Panc1 (cell line): ENCODE measurements around the gene BAHCC1. TPM values are rescaled to one million over a fixed set of nuclear protein-coding genes. Genes with fewer than 3 reads are reported as not detected.
A peak's percentile ranks its signal among the peaks of the same experiment; 100 is the strongest.

ENCODE experiments used
- ATAC-seq: fragments of 200-7000 bp; cut with Tn5 transposase; 2 replicates; pipeline ENCODE4 v1.9.1; 2020; ENCODE audit warnings: mild to moderate bottlenecking, moderate library complexity
- BruUV-seq: library from RNA; stranded (reverse); fragments of 400-500 nt; replicated peaks from 2 replicates; lab custom pipeline; 2021; lab: Mats Ljungman, UMichigan
- CTCF ChIA-PET: fragments of 300-600 bp; sonication (Branson Sonifier 250); formaldehyde crosslinking; loops from one replicate; lab custom pipeline; 2022; ENCODE audit warnings: antibody characterized with exemption; lab: Charles Lee
- POLR2A ChIA-PET: fragments of 300-600 bp; sonication (Branson Sonifier 250); formaldehyde crosslinking; loops from one replicate; lab custom pipeline; 2022; ENCODE audit warnings: antibody characterized with exemption; lab: Charles Lee
- DNase-seq: peaks from one replicate; pipeline ENCODE4 v3.0.0-alpha.2; 2010; ENCODE audit warnings: low read depth, low spot score
- H3K27ac ChIP-seq: 2 replicates; pipeline ENCODE4 v1.5.1; 2011; ENCODE audit warnings: mild to moderate bottlenecking, low read length, inconsistent platforms
- H3K27me3 ChIP-seq: fragments of 200-500 bp; sonication (Bioruptor generic); 2 replicates; pipeline ENCODE4 v1.6.0; 2014; ENCODE audit warnings: low read length, inconsistent platforms; ENCODE audit not compliant: control insufficient read depth, insufficient read depth
- H3K36me3 ChIP-seq: fragments of 200-500 bp; sonication (Bioruptor generic); 2 replicates; pipeline ENCODE4 v1.5.1; 2014; ENCODE audit warnings: inconsistent platforms, mild to moderate bottlenecking, low read length, moderate library complexity; ENCODE audit not compliant: control insufficient read depth, insufficient read depth
- H3K4me1 ChIP-seq: 2 replicates; pipeline ENCODE4 v1.5.1; 2011; ENCODE audit warnings: inconsistent platforms, mild to moderate bottlenecking, low read length, moderate library complexity; ENCODE audit not compliant: control insufficient read depth, insufficient read depth
- H3K4me3 ChIP-seq, 2 experiments: 2 replicates each; pipeline ENCODE4 v1.5.1; 2011 to 2012; ENCODE audit warnings: low read depth in 2 of 2, low read length in 2 of 2, mild to moderate bottlenecking in 2 of 2, inconsistent platforms in 1 of 2, moderate library complexity in 1 of 2
- H3K9me3 ChIP-seq: fragments of 200-500 bp; sonication (Bioruptor generic); 2 replicates; pipeline ENCODE4 v1.5.1; 2014; ENCODE audit warnings: low read depth, mild to moderate bottlenecking, inconsistent platforms, low read length, moderate library complexity; ENCODE audit not compliant: control insufficient read depth, insufficient read depth
- CTCF ChIP-seq: fragments of 450-650 bp; IDR thresholded peaks from 2 replicates; pipeline ENCODE4 v1.5.1; 2017; ENCODE audit warnings: mild to moderate bottlenecking
- POLR2AphosphoS5 ChIP-seq: IDR thresholded peaks from 2 replicates; pipeline ENCODE4 v1.6.1; 2012; ENCODE audit warnings: mild to moderate bottlenecking, low read depth, low read length, moderate library complexity
- REST ChIP-seq, 2 experiments: IDR thresholded peaks; 2 replicates each; pipeline ENCODE4 v1.6.1; 2011 to 2012; ENCODE audit warnings: low read depth in 2 of 2, control low read depth in 1 of 2, low read length in 1 of 2, mild to moderate bottlenecking in 1 of 2, moderate library complexity in 1 of 2; ENCODE audit not compliant: insufficient read depth in 1 of 2
- SIN3A ChIP-seq: IDR thresholded peaks from 2 replicates; pipeline ENCODE4 v1.6.1; 2012; ENCODE audit warnings: low read depth, mild to moderate bottlenecking, low read length, moderate library complexity, borderline replicate concordance; ENCODE audit not compliant: insufficient read depth
- TCF7L2 ChIP-seq: IDR thresholded peaks from 2 replicates; pipeline ENCODE4 v1.6.1; 2011; ENCODE audit warnings: mild to moderate bottlenecking, low read depth, low read length, inconsistent platforms
- in situ Hi-C: cut with HindIII; loops from 2 replicates; pipeline ENCODE4 v1.10.0; 2016; ENCODE audit warnings: low sequenced_read_pairs, low pct_unique_long_range_greater_than_20kb
- intact Hi-C: fragments of 100-400 bp; cut with micrococcal nuclease; formaldehyde crosslinking; loops from one replicate; pipeline ENCODE4 v1.10.0; 2022; ENCODE audit not compliant: unreplicated experiment
- total RNA-seq: library from RNA; stranded (reverse); gene quantifications from one replicate; pipeline ENCODE4 v1.2.1, GENCODE V29; 2021; ENCODE audit not compliant: unreplicated experiment

BAHCC1 gene
- total RNA-seq, 1 experiment from 2014 or later: 77.4 TPM

- ChIA-PET CTCF (no interaction called here), POLR2A (no interaction called here)
- BruUV-seq: no TSS peak
- intact Hi-C loops (no loop called here), in situ Hi-C loops (no loop called here)
- TF ChIP-seq POLR2AphosphoS5 (no peak), CTCF (no peak), TCF7L2 (no peak), SIN3A (no peak), REST (IDR thresholded peaks at IDR 0.05; ENCODE audit: insufficient read depth in 1 of 2, low read depth in 2 of 2, low read length in 1 of 2) (no peak)
- no peaks in the 10 kb centered on the region for H3K9me3 ChIP-seq
- peaks cover 19% of the 10 kb centered on the region for H3K4me1 ChIP-seq
- ATAC-seq (no peak), DNase-seq (no peak)
- H3K27ac ChIP-seq: no peak overlapping the region
- no peaks in the 10 kb centered on the region for H3K27me3 ChIP-seq
- no peaks in the 10 kb centered on the region for H3K36me3 ChIP-seq
- H3K4me3 ChIP-seq: no peak overlapping the region
These were observed 70.7 kb downstream of the BAHCC1 start for GRCh38 chr17:81465910-81466309.

- Histone ChIP-seq H3K9me3 (no peaks in the 10 kb centered on the region), H3K36me3 (no peaks in the 10 kb centered on the region), H3K27me3 (no peaks in the 10 kb centered on the region), H3K4me1 (peaks cover 26% of the 10 kb centered on the region), H3K4me3 (no peak overlapping the region), H3K27ac (no peak overlapping the region)
- in situ Hi-C loops: no loop called here
- no TSS peak for BruUV-seq
- ATAC-seq: peak; percentile 49; the same call in 1 of the 2 replicates
- intact Hi-C loops: no loop called here
- TF ChIP-seq CTCF (no peak), POLR2AphosphoS5 (no peak), SIN3A (no peak), REST (IDR thresholded peaks at IDR 0.05; ENCODE audit: insufficient read depth in 1 of 2, low read depth in 2 of 2, low read length in 1 of 2) (no peak), TCF7L2 (no peak)
- ChIA-PET CTCF (no interaction called here), POLR2A (no interaction called here)
- DNase-seq: no peak
These were observed 71.6 kb downstream of the BAHCC1 start for GRCh38 chr17:81466564-81467472.
